Mucosa of rectum (tissue), 2 donors: Measurements from ENCODE around the gene GPRC5C.

Source experiments
- H3K27ac ChIP-seq, 2 donors: one replicate each; pipeline ENCODE4 v1.7.0; 2013; ENCODE audit warnings: inconsistent platforms in 2 of 2, low read depth in 2 of 2, low read length in 2 of 2
- H3K27me3 ChIP-seq, 2 donors: one replicate each; pipeline ENCODE4 v1.7.0; 2013; ENCODE audit warnings: low read length in 2 of 2; ENCODE audit not compliant: control insufficient read depth in 2 of 2, insufficient read depth in 2 of 2
- H3K36me3 ChIP-seq, 2 donors: one replicate each; pipeline ENCODE4 v1.7.0; 2013; ENCODE audit warnings: low read length in 2 of 2; ENCODE audit not compliant: control insufficient read depth in 2 of 2, insufficient read depth in 2 of 2
- H3K4me1 ChIP-seq, 2 donors: one replicate each; pipeline ENCODE4 v1.7.0; 2013; ENCODE audit warnings: low read length in 2 of 2, mild to moderate bottlenecking in 1 of 2; ENCODE audit not compliant: control insufficient read depth in 2 of 2, insufficient read depth in 2 of 2
- H3K4me3 ChIP-seq, 2 donors: one replicate each; pipeline ENCODE4 v1.7.0; 2013; ENCODE audit warnings: low read length in 2 of 2
- H3K9ac ChIP-seq, 2 donors: one replicate each; pipeline ENCODE4 v1.7.0; 2013; ENCODE audit warnings: low read length in 2 of 2, low read depth in 1 of 2, mild to moderate bottlenecking in 1 of 2
- H3K9me3 ChIP-seq, 2 donors: one replicate each; pipeline ENCODE4 v1.7.0; 2013; ENCODE audit warnings: low read length in 2 of 2; ENCODE audit not compliant: control insufficient read depth in 2 of 2
- donor health status: healthy.
- donor health status: Normal muscosa, but diverticular disease.

Gene GPRC5C

GRCh38 chr17:74443516-74444296 lies 11.8 kb downstream of the GPRC5C start:
- Histone ChIP-seq H3K4me1 (peaks cover 25 to 28% of the 10 kb centered on the region in 2 donors), H3K9ac (peak overlapping the region; percentile 52 to 81), H3K27ac (peak overlapping the region; percentile 99), H3K36me3 (peaks cover 15 to 18% of the 10 kb centered on the region in 2 donors), H3K4me3 (peak overlapping the region; percentile 44 to 45), H3K9me3 (no peaks in the 10 kb centered on the region), H3K27me3 (no peaks in the 10 kb centered on the region)

DNA sequence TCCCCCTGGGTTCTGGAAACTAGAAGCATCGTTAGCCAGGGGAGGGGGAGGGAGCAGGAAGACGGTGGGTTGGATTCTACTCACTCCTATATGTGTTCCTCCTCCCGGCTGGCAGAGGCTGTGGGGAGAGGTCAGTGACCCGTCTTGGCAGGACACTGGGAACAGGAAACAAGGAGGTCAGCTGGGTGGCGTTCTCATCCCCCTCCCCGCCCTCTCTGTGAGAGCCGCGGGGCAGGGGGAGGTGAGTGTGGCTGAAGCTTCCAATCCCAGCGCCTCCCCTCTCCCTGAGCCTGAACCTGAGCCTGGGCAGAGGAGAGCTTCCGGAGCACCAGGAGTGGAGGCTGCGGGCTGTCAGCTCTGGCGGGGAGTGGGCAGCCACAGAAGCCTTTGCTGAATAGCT lies 12.5 kb downstream of the GPRC5C start:
- H3K9me3 ChIP-seq, result no peaks in the 10 kb centered on the region
- H3K27me3 ChIP-seq, result no peaks in the 10 kb centered on the region
- H3K4me3 ChIP-seq, result peak overlapping the region; percentile 44 to 45
- peak overlapping the region; percentile 99 for H3K27ac ChIP-seq
- H3K4me1 ChIP-seq, result peaks cover 25 to 28% of the 10 kb centered on the region in 2 donors
- peak overlapping the region; percentile 44 to 81 for H3K9ac ChIP-seq
- peaks cover 15 to 21% of the 10 kb centered on the region in 2 donors for H3K36me3 ChIP-seq

DNA sequence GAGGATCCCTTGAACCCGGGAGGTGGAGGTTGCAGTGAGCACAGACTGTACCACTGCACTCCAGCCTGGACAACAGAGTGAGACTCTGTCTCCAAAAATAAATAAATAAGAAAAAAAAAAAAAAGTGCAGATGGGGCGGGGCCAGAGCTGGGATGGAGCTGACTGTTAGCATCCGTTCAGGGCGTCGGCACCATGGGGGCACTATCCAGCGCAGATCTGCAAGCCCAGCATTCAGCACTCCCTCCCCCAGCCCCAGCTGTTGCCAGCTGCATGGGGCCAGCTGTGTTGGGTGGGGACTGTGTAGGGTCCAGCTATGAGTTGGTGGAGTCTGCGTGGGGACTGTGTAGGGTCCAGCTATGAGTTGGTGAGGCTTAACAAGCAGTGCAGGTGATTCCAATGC lies 13.3 kb downstream of the GPRC5C start:
- no peak overlapping the region for H3K27ac ChIP-seq
- H3K4me1 ChIP-seq, result peaks cover 25 to 28% of the 10 kb centered on the region in 2 donors

GRCh38 chr17:74446551-74447500 lies 14.9 kb downstream of the GPRC5C start:
- H3K4me3 ChIP-seq, result no peak overlapping the region
- no peak overlapping the region for H3K9ac ChIP-seq

More for the DNA sequence above, 13.3 kb downstream of the GPRC5C start:
- peaks cover 15 to 20% of the 10 kb centered on the region in 2 donors for H3K36me3 ChIP-seq
- H3K27me3 ChIP-seq, result no peaks in the 10 kb centered on the region
- no peak overlapping the region for H3K4me3 ChIP-seq
- H3K9ac ChIP-seq, result no peak overlapping the region
- no peaks in the 10 kb centered on the region for H3K9me3 ChIP-seq

GRCh38 chr17:74447628-74448159 lies 15.8 kb downstream of the GPRC5C start:
- H3K4me3 ChIP-seq, result no peak overlapping the region
- no peak overlapping the region for H3K9ac ChIP-seq
- H3K9me3 ChIP-seq, result no peaks in the 10 kb centered on the region
- H3K4me1 ChIP-seq, result peaks cover 27 to 39% of the 10 kb centered on the region in 2 donors
- no peaks in the 10 kb centered on the region for H3K27me3 ChIP-seq
- peaks cover 10 to 15% of the 10 kb centered on the region in 2 donors for H3K36me3 ChIP-seq
- H3K27ac ChIP-seq, result no peak overlapping the region

More at GRCh38 chr17:74446551-74447500, 14.9 kb downstream of the GPRC5C start:
- no peaks in the 10 kb centered on the region for H3K27me3 ChIP-seq
- no peaks in the 10 kb centered on the region for H3K9me3 ChIP-seq
- H3K36me3 ChIP-seq, result peaks cover 10 to 15% of the 10 kb centered on the region in 2 donors
- peak overlapping the region in 1 of 2 donors; percentile 23 for H3K27ac ChIP-seq
- H3K4me1 ChIP-seq, result peaks cover 25 to 36% of the 10 kb centered on the region in 2 donors

DNA sequence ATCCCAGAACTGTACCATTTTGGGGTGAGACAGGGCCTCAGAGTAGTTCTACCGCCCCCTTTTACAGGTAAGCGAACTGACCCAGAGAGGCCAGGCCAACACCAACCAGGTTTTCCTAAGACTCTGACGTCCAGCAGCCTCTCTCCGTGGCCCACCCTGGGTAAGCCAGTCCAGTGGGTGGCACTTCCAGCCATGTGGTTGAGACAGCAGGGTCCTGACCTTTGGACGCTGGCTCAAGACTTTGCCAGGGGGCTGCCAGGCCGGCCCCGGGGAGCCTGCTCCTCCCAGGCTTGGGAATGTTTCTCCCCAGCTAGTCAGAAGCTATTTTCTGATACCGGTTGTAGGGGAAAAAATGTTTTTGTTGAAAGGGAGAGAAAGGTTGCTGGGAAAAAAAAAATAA lies 16.9 kb downstream of the GPRC5C start:
- H3K36me3 ChIP-seq, result peaks cover 10 to 15% of the 10 kb centered on the region in 2 donors
- no peaks in the 10 kb centered on the region for H3K9me3 ChIP-seq
- no peak overlapping the region for H3K9ac ChIP-seq
- H3K4me1 ChIP-seq, result peaks cover 26 to 41% of the 10 kb centered on the region in 2 donors
- H3K4me3 ChIP-seq, result no peak overlapping the region
- H3K27ac ChIP-seq, result no peak overlapping the region
- H3K27me3 ChIP-seq, result no peaks in the 10 kb centered on the region

DNA sequence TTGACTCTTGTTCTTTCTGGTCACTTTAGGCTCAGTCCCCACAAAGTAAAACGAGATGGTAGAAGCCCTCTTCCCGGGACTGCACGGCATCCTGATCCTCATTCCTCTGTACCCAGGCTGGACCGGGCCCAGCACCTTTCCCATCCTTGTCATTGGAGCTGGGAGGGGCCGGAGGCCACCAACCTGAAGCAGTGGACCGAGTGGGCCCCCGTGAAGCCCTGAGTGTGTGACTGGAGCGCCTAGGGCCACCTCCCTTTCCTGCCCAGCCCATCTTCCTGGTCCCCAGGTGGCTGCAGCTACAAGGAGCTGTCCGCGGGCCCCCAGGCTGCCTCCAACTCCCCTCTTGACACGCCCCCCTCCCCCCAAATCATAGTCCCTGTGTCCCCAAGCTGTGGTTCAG lies 17.4 kb downstream of the GPRC5C start:
- H3K27me3 ChIP-seq, result no peaks in the 10 kb centered on the region
- H3K36me3 ChIP-seq, result peaks cover 10 to 15% of the 10 kb centered on the region in 2 donors
- no peak overlapping the region for H3K27ac ChIP-seq
- H3K9ac ChIP-seq, result no peak overlapping the region
- no peak overlapping the region for H3K4me3 ChIP-seq
- H3K4me1 ChIP-seq, result peaks cover 23 to 38% of the 10 kb centered on the region in 2 donors
- H3K9me3 ChIP-seq, result no peaks in the 10 kb centered on the region

DNA sequence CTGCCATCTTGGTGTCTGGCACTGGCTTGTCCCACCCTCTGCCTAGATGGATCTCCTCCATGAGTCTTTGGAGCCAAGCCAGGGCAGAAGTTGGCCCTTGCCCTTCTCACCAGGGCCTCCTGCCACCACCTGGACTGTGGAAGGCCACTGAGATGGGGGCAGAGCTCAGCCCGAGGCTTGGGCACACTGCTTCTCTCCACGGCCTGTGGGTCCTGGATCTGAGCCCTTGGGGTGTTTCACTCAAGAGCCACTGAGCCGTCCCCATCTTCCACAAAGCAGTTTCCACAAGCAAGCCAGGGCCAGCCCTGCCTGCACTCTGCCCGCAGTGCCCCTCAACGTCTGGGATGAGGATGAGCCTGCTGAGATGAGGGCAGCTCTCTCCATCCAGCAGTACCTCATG lies 17.9 kb downstream of the GPRC5C start:
- Histone ChIP-seq H3K27ac (peak overlapping the region in 1 of 2 donors; percentile 9), H3K9ac (no peak overlapping the region), H3K36me3 (peaks cover 10 to 15% of the 10 kb centered on the region in 2 donors), H3K27me3 (no peaks in the 10 kb centered on the region), H3K9me3 (no peaks in the 10 kb centered on the region), H3K4me3 (no peak overlapping the region), H3K4me1 (peaks cover 23 to 38% of the 10 kb centered on the region in 2 donors)

- peaks cover 10 to 15% of the 10 kb centered on the region in 2 donors for H3K36me3 ChIP-seq
- H3K9me3 ChIP-seq, result no peaks in the 10 kb centered on the region
- no peak overlapping the region for H3K4me3 ChIP-seq
- no peak overlapping the region for H3K27ac ChIP-seq
- peaks cover 27 to 40% of the 10 kb centered on the region in 2 donors for H3K4me1 ChIP-seq
- H3K27me3 ChIP-seq, result no peaks in the 10 kb centered on the region
- H3K9ac ChIP-seq, result no peak overlapping the region
Observed at GRCh38 chr17:74450231-74450630, 18.3 kb downstream of the GPRC5C start.
